Thymus (tissue), 11 donors: ENCODE results near the gene ZNG1C. TPM values are rescaled to one million over a fixed set of nuclear protein-coding genes. Genes with fewer than 3 reads are reported as not detected.
"Not testable (repeated sequence)": the region's sequence is repeated elsewhere in the genome, so short reads cannot be mapped to it uniquely, and the experiment has no call there.

ENCODE experiments used
- DNase-seq, 9 donors: peaks; one replicate each; pipeline ENCODE4 v3.0.0-alpha.2; 2013; ENCODE audit warnings: low spot score in 9 of 9, low read depth in 6 of 9, missing footprints in 1 of 9
- H3K27ac ChIP-seq, 2 donors: one replicate each; pipeline ENCODE4 v1.5.1; 2013; ENCODE audit warnings: control low read depth in 1 of 2, low read depth in 1 of 2, low read length in 1 of 2, mild to moderate bottlenecking in 1 of 2, moderate library complexity in 1 of 2
- H3K27me3 ChIP-seq, 2 donors: one replicate each; pipeline ENCODE4 v1.5.1; 2013; ENCODE audit warnings: low read length in 1 of 2; ENCODE audit not compliant: control insufficient read depth in 2 of 2, insufficient read depth in 1 of 2
- H3K36me3 ChIP-seq, 2 donors: one replicate each; pipeline ENCODE4 v1.5.1; 2013; ENCODE audit warnings: low read length in 1 of 2, mild to moderate bottlenecking in 1 of 2, moderate library complexity in 1 of 2; ENCODE audit not compliant: control insufficient read depth in 2 of 2, insufficient read depth in 2 of 2
- H3K4me1 ChIP-seq, 2 donors: one replicate each; pipeline ENCODE4 v1.5.1; 2013; ENCODE audit warnings: low read length in 2 of 2; ENCODE audit not compliant: control insufficient read depth in 2 of 2, insufficient read depth in 2 of 2
- H3K4me3 ChIP-seq, 2 donors: one replicate each; pipeline ENCODE4 v1.5.1; 2013; ENCODE audit warnings: low read length in 2 of 2, control low read depth in 1 of 2, mild to moderate bottlenecking in 1 of 2
- H3K9me3 ChIP-seq, 2 donors: one replicate each; pipeline ENCODE4 v1.5.1; 2013; ENCODE audit warnings: low read length in 1 of 2, mild to moderate bottlenecking in 1 of 2; ENCODE audit not compliant: control insufficient read depth in 2 of 2, insufficient read depth in 1 of 2
- WGBS: extraction: QIAGEN DNeasy Blood & Tissue Kit; methylation state at CpG from one replicate; pipeline ENCODE4 v1.1.7; 2013; 5-methylcytosine and 5-hydroxymethylcytosine counted together
- polyA plus RNA-seq: library from polyadenylated mRNA; stranded (reverse); fragments of 200-250 nt; gene quantifications from one replicate; pipeline ENCODE4 v1.2.3, GENCODE V29; 2013
- total RNA-seq: library from RNA; stranded (reverse); fragments of 120-200 nt; gene quantifications from one replicate; pipeline ENCODE4 v1.2.4, GENCODE V29; 2013
- donor health status: healthy.

Gene ZNG1C
- total and polyA plus RNA-seq, 2 donors: 18.4 to 22.5 TPM

- H3K9me3 ChIP-seq, H3K4me3 ChIP-seq: not testable (repeated sequence)
- 88% methylated on average over 1 of the region's 1 CpG for WGBS
Measured at GRCh38 chr9:68332122-68332521, 90.3 kb downstream of the ZNG1C start.

GRCh38 chr9:68335935-68336334 is 94.2 kb downstream of the ZNG1C start:
- WGBS: 59% methylated on average over 2 of the region's 3 CpGs
- not testable (repeated sequence) for DNase-seq, H3K27ac ChIP-seq

More at GRCh38 chr9:68332122-68332521, 90.3 kb downstream of the ZNG1C start:
- DNase-seq, H3K27me3 ChIP-seq, H3K36me3 ChIP-seq, H3K4me1 ChIP-seq, H3K27ac ChIP-seq: not testable (repeated sequence)

GRCh38 chr9:68336639-68337339 is 95.0 kb downstream of the ZNG1C start:
- not testable (repeated sequence) for H3K27ac ChIP-seq, H3K4me1 ChIP-seq, DNase-seq, H3K4me3 ChIP-seq, H3K27me3 ChIP-seq, H3K9me3 ChIP-seq, H3K36me3 ChIP-seq
- 78% methylated on average over 5 of the region's 10 CpGs for WGBS

More at GRCh38 chr9:68335935-68336334, 94.2 kb downstream of the ZNG1C start:
- H3K9me3 ChIP-seq, H3K4me1 ChIP-seq, H3K4me3 ChIP-seq, H3K36me3 ChIP-seq, H3K27me3 ChIP-seq: not testable (repeated sequence)

GRCh38 chr9:68338000-68338399 is 96.2 kb downstream of the ZNG1C start:
- not testable (repeated sequence) for H3K27ac ChIP-seq, H3K36me3 ChIP-seq, H3K4me3 ChIP-seq, H3K4me1 ChIP-seq, H3K27me3 ChIP-seq, DNase-seq, H3K9me3 ChIP-seq
- 92% methylated on average over 7 of the region's 7 CpGs for WGBS

GRCh38 chr9:68342265-68343025 is 100.7 kb downstream of the ZNG1C start:
- H3K4me1 ChIP-seq, H3K4me3 ChIP-seq, H3K36me3 ChIP-seq, H3K27me3 ChIP-seq, DNase-seq, H3K27ac ChIP-seq, H3K9me3 ChIP-seq: not testable (repeated sequence)
- 19% methylated on average over 4 of the region's 10 CpGs for WGBS

GRCh38 chr9:68343242-68343641 is 101.5 kb downstream of the ZNG1C start:
- not testable (repeated sequence) for H3K27me3 ChIP-seq
- 77% methylated on average over 3 of the region's 4 CpGs for WGBS

GRCh38 chr9:68343992-68344391 is 102.2 kb downstream of the ZNG1C start:
- H3K4me3 ChIP-seq, H3K27me3 ChIP-seq, H3K36me3 ChIP-seq, DNase-seq, H3K9me3 ChIP-seq, H3K4me1 ChIP-seq, H3K27ac ChIP-seq: not testable (repeated sequence)
- 82% methylated on average over 3 of the region's 4 CpGs for WGBS

More at GRCh38 chr9:68343242-68343641, 101.5 kb downstream of the ZNG1C start:
- not testable (repeated sequence) for H3K36me3 ChIP-seq, H3K27ac ChIP-seq, DNase-seq, H3K9me3 ChIP-seq, H3K4me1 ChIP-seq, H3K4me3 ChIP-seq

Other genes starting within 250 kb of the ZNG1C start
- gene FOXD4L3, start 60.9 kb downstream of the ZNG1C start, total RNA-seq: 0.94 TPM
- gene FOXD4L3, start 60.9 kb downstream of the ZNG1C start, polyA plus RNA-seq: 0.50 TPM
- 4.3 TPM for gene PGM5, start 114.6 kb downstream of the ZNG1C start, total RNA-seq
- gene PGM5, start 114.6 kb downstream of the ZNG1C start, polyA plus RNA-seq: 5.2 TPM